ENCODE data around the gene GAN.

DNA sequence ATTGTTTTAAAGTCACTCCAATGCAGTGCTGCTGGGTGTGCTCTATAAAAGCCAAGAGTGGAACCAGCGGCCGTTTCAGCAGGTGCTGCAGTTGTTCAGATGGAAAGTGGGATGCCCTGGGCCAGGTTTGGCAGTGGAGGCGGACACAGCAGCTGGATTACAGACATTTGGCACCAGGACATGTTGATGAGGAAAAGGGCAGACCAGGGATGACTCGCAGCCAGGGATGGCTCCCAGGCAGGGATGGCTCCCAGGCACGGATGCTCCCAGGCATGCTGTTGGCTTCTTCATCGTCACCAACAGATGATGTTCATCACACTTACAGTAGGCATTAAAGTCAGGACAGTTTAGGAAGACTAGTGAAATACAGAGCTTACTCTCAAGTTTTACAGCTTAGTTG lies 10.0 kb downstream of the GAN start:
- TF ChIP-seq POLR2A (IDR thresholded peaks at IDR 0.05) = no peak
- TF ChIP-seq, protein P1, sequence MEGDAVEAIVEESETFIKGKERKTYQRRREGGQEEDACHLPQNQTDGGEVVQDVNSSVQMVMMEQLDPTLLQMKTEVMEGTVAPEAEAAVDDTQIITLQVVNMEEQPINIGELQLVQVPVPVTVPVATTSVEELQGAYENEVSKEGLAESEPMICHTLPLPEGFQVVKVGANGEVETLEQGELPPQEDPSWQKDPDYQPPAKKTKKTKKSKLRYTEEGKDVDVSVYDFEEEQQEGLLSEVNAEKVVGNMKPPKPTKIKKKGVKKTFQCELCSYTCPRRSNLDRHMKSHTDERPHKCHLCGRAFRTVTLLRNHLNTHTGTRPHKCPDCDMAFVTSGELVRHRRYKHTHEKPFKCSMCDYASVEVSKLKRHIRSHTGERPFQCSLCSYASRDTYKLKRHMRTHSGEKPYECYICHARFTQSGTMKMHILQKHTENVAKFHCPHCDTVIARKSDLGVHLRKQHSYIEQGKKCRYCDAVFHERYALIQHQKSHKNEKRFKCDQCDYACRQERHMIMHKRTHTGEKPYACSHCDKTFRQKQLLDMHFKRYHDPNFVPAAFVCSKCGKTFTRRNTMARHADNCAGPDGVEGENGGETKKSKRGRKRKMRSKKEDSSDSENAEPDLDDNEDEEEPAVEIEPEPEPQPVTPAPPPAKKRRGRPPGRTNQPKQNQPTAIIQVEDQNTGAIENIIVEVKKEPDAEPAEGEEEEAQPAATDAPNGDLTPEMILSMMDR (IDR thresholded peaks at IDR 0.05 in 4 of 5, conservative IDR thresholded peaks at IDR 0.05 in 1 of 5) = no peak
